Memory B cell (primary cell): ENCODE results near the gene SLCO2A1.

Experiments used
- ATAC-seq: fragments of 150-1000 bp; cut with Tn5 transposase; 2 replicates; pipeline ENCODE4 v1.10.0; 2021; ENCODE audit warnings: low read depth, mild to moderate bottlenecking, moderate library complexity
- DNase-seq, 2 donors: peaks; one replicate each; pipeline ENCODE4 v3.0.0; 2022; ENCODE audit warnings: low spot score in 2 of 2
- H3K27ac Mint-ChIP-seq: one replicate; pipeline ENCODE4 v1.8.0; 2022; ENCODE audit warnings: mild to moderate bottlenecking, moderate library complexity, mixed read lengths
- H3K27me3 Mint-ChIP-seq: one replicate; pipeline ENCODE4 v1.8.0; 2022; ENCODE audit warnings: mixed read lengths
- H3K36me3 Mint-ChIP-seq: one replicate; pipeline ENCODE4 v1.8.0; 2022; ENCODE audit warnings: mild to moderate bottlenecking, mixed read lengths
- H3K4me1 Mint-ChIP-seq: one replicate; pipeline ENCODE4 v1.8.0; 2022; ENCODE audit warnings: mixed read lengths
- H3K4me3 Mint-ChIP-seq: one replicate; pipeline ENCODE4 v1.8.0; 2022; ENCODE audit warnings: mild to moderate bottlenecking, moderate library complexity, mixed read lengths
- H3K9me3 Mint-ChIP-seq: one replicate; pipeline ENCODE4 v1.8.0; 2022; ENCODE audit warnings: mixed read lengths

Gene SLCO2A1

GRCh38 chr3:133962849-133963248 is 66.9 kb downstream of the SLCO2A1 start:
- no peak for DNase-seq
- no peaks in the 10 kb centered on the region for H3K4me1 Mint-ChIP-seq
- H3K4me3 Mint-ChIP-seq: no peak overlapping the region
- no peak for ATAC-seq
- peaks cover 4% of the 10 kb centered on the region for H3K9me3 Mint-ChIP-seq
- peaks cover 2% of the 10 kb centered on the region for H3K27me3 Mint-ChIP-seq
- H3K36me3 Mint-ChIP-seq: no peaks in the 10 kb centered on the region
- H3K27ac Mint-ChIP-seq: no peak overlapping the region

- Mint-ChIP-seq H3K36me3 (no peaks in the 10 kb centered on the region), H3K27ac (no peak overlapping the region), H3K9me3 (peaks cover 4% of the 10 kb centered on the region), H3K4me1 (no peaks in the 10 kb centered on the region), H3K27me3 (peaks cover 11% of the 10 kb centered on the region), H3K4me3 (no peak overlapping the region)
- no peak for ATAC-seq
- DNase-seq: no peak
Observed at GRCh38 chr3:133958071-133958805, 71.5 kb downstream of the SLCO2A1 start.

GRCh38 chr3:133956982-133957381 is 72.7 kb downstream of the SLCO2A1 start:
- no peak for ATAC-seq
- no peak overlapping the region for H3K4me3 Mint-ChIP-seq
- peaks cover 4% of the 10 kb centered on the region for H3K9me3 Mint-ChIP-seq

GRCh38 chr3:133956353-133956752 is 73.4 kb downstream of the SLCO2A1 start:
- DNase-seq (no peak), ATAC-seq (no peak)
- H3K27ac Mint-ChIP-seq: no peak overlapping the region
- no peaks in the 10 kb centered on the region for H3K4me1 Mint-ChIP-seq
- H3K27me3 Mint-ChIP-seq: peaks cover 13% of the 10 kb centered on the region
- H3K4me3 Mint-ChIP-seq: no peak overlapping the region
- H3K9me3 Mint-ChIP-seq: peaks cover 4% of the 10 kb centered on the region
- no peaks in the 10 kb centered on the region for H3K36me3 Mint-ChIP-seq

More at GRCh38 chr3:133956982-133957381, 72.7 kb downstream of the SLCO2A1 start:
- H3K36me3 Mint-ChIP-seq: no peaks in the 10 kb centered on the region
- DNase-seq: no peak
- peaks cover 13% of the 10 kb centered on the region for H3K27me3 Mint-ChIP-seq
- no peaks in the 10 kb centered on the region for H3K4me1 Mint-ChIP-seq
- no peak overlapping the region for H3K27ac Mint-ChIP-seq

GRCh38 chr3:133955892-133956291 is 73.8 kb downstream of the SLCO2A1 start:
- H3K27ac Mint-ChIP-seq: no peak overlapping the region
- no peak for ATAC-seq
- H3K36me3 Mint-ChIP-seq: no peaks in the 10 kb centered on the region
- no peak overlapping the region for H3K4me3 Mint-ChIP-seq
- peaks cover 4% of the 10 kb centered on the region for H3K9me3 Mint-ChIP-seq
- no peaks in the 10 kb centered on the region for H3K4me1 Mint-ChIP-seq
- H3K27me3 Mint-ChIP-seq: peaks cover 13% of the 10 kb centered on the region
- DNase-seq: no peak

GRCh38 chr3:133954717-133955360 is 74.9 kb downstream of the SLCO2A1 start:
- H3K27me3 Mint-ChIP-seq: peaks cover 11% of the 10 kb centered on the region
- no peaks in the 10 kb centered on the region for H3K9me3 Mint-ChIP-seq
- no peak overlapping the region for H3K4me3 Mint-ChIP-seq

GRCh38 chr3:133953297-133953696 is 76.4 kb downstream of the SLCO2A1 start:
- H3K4me1 Mint-ChIP-seq: no peaks in the 10 kb centered on the region
- no peak for ATAC-seq

More at GRCh38 chr3:133954717-133955360, 74.9 kb downstream of the SLCO2A1 start:
- Mint-ChIP-seq H3K36me3 (no peaks in the 10 kb centered on the region), H3K27ac (no peak overlapping the region), H3K4me1 (no peaks in the 10 kb centered on the region)
- ATAC-seq (no peak), DNase-seq (no peak)

GRCh38 chr3:133949438-133949837 is 80.3 kb downstream of the SLCO2A1 start:
- Mint-ChIP-seq H3K9me3 (no peaks in the 10 kb centered on the region), H3K27me3 (peaks cover 9% of the 10 kb centered on the region), H3K4me3 (no peak overlapping the region), H3K27ac (no peak overlapping the region), H3K4me1 (no peaks in the 10 kb centered on the region), H3K36me3 (no peaks in the 10 kb centered on the region)
- no peak for ATAC-seq
- DNase-seq: no peak

More at GRCh38 chr3:133953297-133953696, 76.4 kb downstream of the SLCO2A1 start:
- H3K27me3 Mint-ChIP-seq: peaks cover 13% of the 10 kb centered on the region
- DNase-seq: no peak
- no peaks in the 10 kb centered on the region for H3K9me3 Mint-ChIP-seq
- no peak overlapping the region for H3K27ac Mint-ChIP-seq
- no peaks in the 10 kb centered on the region for H3K36me3 Mint-ChIP-seq
- H3K4me3 Mint-ChIP-seq: no peak overlapping the region

GRCh38 chr3:133948996-133949395 is 80.7 kb downstream of the SLCO2A1 start:
- ATAC-seq (no peak), DNase-seq (no peak)
- Mint-ChIP-seq H3K27me3 (peaks cover 9% of the 10 kb centered on the region), H3K9me3 (no peaks in the 10 kb centered on the region), H3K4me1 (no peaks in the 10 kb centered on the region), H3K27ac (no peak overlapping the region), H3K36me3 (no peaks in the 10 kb centered on the region), H3K4me3 (no peak overlapping the region)

GRCh38 chr3:133948131-133948810 is 81.5 kb downstream of the SLCO2A1 start:
- H3K9me3 Mint-ChIP-seq: no peaks in the 10 kb centered on the region
- ATAC-seq (no peak), DNase-seq (no peak)
- no peaks in the 10 kb centered on the region for H3K36me3 Mint-ChIP-seq
- H3K4me3 Mint-ChIP-seq: no peak overlapping the region
- H3K27me3 Mint-ChIP-seq: peaks cover 9% of the 10 kb centered on the region
- no peaks in the 10 kb centered on the region for H3K4me1 Mint-ChIP-seq
- no peak overlapping the region for H3K27ac Mint-ChIP-seq

GRCh38 chr3:133945381-133946095 is 84.2 kb downstream of the SLCO2A1 start:
- no peak overlapping the region for H3K27ac Mint-ChIP-seq
- H3K9me3 Mint-ChIP-seq: no peaks in the 10 kb centered on the region
- peaks cover 12% of the 10 kb centered on the region for H3K27me3 Mint-ChIP-seq
- ATAC-seq: no peak
- H3K4me3 Mint-ChIP-seq: no peak overlapping the region
- H3K4me1 Mint-ChIP-seq: peaks cover 3% of the 10 kb centered on the region
- DNase-seq: no peak
- no peaks in the 10 kb centered on the region for H3K36me3 Mint-ChIP-seq

- Mint-ChIP-seq H3K27me3 (peaks cover 12% of the 10 kb centered on the region), H3K27ac (no peak overlapping the region), H3K4me3 (no peak overlapping the region), H3K36me3 (no peaks in the 10 kb centered on the region), H3K9me3 (no peaks in the 10 kb centered on the region), H3K4me1 (peaks cover 3% of the 10 kb centered on the region)
- DNase-seq (no peak), ATAC-seq (no peak)
Observed at GRCh38 chr3:133944641-133945380, 84.9 kb downstream of the SLCO2A1 start.

- H3K27ac Mint-ChIP-seq: no peak overlapping the region
- no peak overlapping the region for H3K4me3 Mint-ChIP-seq
Observed at GRCh38 chr3:133944181-133944580, 85.5 kb downstream of the SLCO2A1 start.

More at GRCh38 chr3:133944181-133944580, 85.5 kb downstream of the SLCO2A1 start:
- peaks cover 3% of the 10 kb centered on the region for H3K4me1 Mint-ChIP-seq
- H3K9me3 Mint-ChIP-seq: no peaks in the 10 kb centered on the region
- no peaks in the 10 kb centered on the region for H3K36me3 Mint-ChIP-seq
- no peak for DNase-seq
- ATAC-seq: no peak
- H3K27me3 Mint-ChIP-seq: peaks cover 10% of the 10 kb centered on the region
